Measurements from ENCODE around the gene ARHGEF37.

ARHGEF37 gene

DNA sequence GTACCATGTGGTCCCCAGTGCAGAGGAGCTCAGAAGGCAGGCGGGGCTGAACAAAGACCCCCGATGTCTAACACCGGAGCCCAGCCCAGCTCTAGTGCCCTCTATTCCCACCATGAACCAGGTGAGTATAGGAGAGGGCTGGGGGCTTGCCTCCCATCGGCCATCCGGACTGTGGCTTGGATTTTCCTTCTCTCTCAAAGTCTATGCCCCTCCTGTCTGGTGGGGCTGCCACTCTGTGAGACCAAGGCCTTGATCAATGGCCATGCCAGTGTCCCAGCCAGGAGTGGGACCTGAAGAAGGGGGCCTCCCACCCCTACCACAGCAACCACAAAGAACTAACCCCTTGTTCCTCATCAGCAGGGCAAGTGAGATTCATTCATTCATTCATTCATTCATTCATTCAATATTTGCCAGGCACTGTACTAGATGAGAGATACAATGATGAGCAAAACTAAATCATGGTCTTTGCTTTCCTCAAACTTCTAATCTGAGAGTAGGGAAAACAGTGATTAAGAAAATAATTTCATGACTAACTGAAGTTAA, 47.6 kb downstream of the ARHGEF37 start:
- no peak for DNase-seq (ENCODE audit: low read depth)

DNA sequence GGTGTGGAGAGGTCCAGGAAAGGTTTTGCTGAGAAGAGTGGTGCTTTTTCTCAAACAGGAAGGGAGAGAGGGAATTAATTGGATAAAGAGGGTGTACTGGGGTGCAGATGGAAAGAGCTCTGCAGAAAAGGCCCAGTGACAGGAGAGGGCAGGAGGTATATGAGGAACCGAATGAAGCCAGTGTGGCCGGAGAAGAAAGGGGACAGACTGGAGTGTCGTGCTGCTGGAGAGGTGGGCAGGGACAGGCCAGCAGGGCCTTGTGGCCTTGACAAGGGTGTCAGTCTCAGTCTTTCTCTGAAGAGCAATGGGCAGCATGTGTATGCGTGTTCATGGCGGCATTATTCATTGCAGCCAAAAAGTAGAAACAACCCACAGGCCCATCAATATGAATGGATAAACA, 48.1 kb downstream of the ARHGEF37 start:
- no peak for DNase-seq (ENCODE audit: low read depth)

DNA sequence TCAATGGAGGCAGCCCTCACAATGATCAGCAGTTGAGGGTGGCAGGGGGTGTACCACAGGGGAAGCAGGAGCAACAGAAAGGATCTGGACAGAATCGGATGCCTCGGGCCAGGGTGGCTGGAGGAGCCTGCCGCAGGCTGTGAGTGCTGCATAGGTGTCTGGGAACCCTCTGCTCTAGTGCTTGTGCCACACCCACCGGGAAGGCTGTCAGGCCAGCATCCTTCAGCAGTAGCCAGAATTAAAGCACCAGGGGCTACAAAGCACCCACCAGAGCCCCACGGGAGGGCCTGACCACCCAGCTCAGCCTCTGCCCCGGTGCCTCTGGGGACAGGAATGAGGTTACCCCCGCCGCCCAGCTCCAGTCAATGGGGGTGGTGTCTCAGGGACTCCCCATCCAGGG, 49.0 kb downstream of the ARHGEF37 start:
- no peak for DNase-seq (ENCODE audit: low read depth)

- no peak for DNase-seq (ENCODE audit: low read depth)
These were observed 50.2 kb downstream of the ARHGEF37 start for GRCh38 chr5:149631506-149631905.

GRCh38 chr5:149632311-149633251, 51.3 kb downstream of the ARHGEF37 start:
- DNase-seq (ENCODE audit: low read depth) = no peak

GRCh38 chr5:149633476-149634350, 52.4 kb downstream of the ARHGEF37 start:
- no peak for DNase-seq (ENCODE audit: low read depth)

- DNase-seq (ENCODE audit: low read depth) = no peak
These were observed 54.1 kb downstream of the ARHGEF37 start for GRCh38 chr5:149635394-149635793.

DNA sequence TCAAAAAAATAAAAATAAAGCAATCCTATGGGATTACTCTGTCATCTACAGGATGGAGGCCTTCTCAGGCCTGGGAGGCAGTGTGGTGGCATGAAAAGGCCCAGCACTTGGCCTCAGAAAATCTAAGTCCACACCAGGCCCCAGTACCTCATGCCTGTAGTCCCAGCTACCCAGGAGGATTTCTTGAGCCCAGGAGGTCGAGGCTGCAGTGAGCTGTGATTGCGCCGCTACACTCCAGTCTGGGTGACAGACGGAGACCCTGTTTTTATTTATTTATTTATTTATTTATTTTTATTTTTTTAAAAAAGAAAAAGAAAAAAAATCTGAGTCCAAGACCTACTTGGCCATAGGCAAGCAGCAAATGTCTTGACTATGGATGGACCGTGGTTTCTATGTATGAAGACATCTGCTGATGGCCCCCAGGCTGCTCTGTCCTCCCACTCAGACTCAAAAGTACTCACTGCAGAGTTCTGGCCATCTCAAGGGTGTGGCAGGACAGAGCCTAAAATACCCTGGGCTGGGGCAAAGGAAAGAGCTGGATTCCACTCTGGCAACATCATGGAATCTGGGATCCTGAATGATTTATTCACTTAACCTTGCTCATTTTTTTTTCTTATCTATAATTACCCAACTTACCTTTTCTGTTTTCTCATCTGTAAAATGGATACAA, 55.0 kb downstream of the ARHGEF37 start:
- DNase-seq (ENCODE audit: low read depth) = no peak

DNA sequence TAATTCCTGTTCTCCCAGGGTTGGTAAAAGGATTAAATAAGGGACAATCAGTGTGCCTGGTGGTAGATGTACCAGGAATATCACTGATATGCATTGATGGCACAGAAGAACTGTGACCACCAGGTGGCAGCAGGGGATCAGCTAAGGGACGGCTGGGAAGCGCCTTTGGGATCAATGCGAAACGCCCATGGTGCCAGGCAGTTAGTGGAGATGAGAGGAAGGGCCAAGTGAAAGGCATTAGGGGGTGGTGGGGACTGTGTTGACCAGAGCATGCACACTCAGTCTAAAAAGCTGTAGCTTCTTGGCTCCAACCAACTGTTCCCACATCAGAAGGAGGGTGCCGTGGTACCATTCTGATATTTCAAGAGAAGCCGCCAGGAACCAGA, 55.6 kb downstream of the ARHGEF37 start:
- DNase-seq (ENCODE audit: low read depth) = no peak

DNA sequence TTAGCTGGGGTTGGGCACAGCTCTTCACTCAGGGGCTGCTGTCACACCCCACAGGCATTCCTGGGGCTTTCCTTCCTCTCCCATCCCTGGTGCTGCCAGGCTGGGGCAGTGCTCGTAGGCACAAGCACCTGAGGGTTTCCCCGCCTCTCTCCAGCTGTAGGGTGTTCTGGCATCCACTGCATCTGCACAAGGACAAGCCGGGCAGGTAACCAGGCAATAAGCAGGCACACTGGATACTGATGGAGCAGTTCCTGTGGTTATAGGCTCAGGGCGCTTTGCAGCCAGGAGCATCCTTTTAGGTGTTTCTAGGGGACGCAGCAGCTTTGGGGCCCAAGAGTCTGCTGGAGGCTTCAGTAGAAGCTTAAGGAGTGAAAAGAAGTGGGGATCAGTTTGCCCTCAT, 56.8 kb downstream of the ARHGEF37 start:
- DNase-seq (ENCODE audit: low read depth) = no peak

DNA sequence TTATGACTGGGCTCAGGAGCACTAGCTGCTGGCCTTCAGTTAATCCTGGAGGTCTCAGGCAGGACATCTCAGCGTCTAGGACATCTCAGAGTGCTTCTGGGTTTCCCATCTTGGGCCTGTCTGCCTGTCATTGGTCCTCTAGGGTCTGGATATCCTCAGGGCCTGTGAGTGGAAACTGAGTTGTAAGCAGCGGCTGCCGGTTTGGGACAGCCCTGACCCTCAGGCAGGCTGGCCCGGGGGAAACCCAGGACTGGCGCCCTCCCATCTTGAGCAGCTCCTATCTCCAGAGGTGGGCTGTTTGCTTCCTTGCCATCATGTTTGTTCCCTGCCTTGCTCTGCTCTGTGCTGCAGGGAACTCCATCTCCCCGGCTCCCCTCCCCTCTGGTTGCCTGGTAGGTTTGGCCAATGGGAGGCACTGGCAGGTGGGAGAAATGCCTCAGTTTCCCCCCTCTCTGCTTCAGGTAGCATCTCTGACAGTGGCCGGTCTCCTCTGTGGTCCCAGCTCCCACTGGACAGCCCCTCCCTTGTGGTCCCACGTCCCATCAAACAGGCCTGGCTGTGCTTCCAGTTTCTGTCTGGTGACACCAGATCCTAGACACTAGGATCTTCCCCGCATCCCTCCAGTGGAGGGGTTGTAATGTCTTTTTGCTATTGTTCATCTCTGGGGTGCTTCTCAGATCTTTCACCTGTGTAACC, 57.4 kb downstream of the ARHGEF37 start:
- DNase-seq (ENCODE audit: low read depth) = no peak

GRCh38 chr5:149639737-149640136, 58.4 kb downstream of the ARHGEF37 start:
- DNase-seq (ENCODE audit: low read depth) = no peak

GRCh38 chr5:149640350-149640999, 59.2 kb downstream of the ARHGEF37 start:
- DNase-seq (ENCODE audit: low read depth) = no peak

- DNase-seq (ENCODE audit: low read depth) = no peak
These were observed 59.8 kb downstream of the ARHGEF37 start for GRCh38 chr5:149641000-149641576.

DNA sequence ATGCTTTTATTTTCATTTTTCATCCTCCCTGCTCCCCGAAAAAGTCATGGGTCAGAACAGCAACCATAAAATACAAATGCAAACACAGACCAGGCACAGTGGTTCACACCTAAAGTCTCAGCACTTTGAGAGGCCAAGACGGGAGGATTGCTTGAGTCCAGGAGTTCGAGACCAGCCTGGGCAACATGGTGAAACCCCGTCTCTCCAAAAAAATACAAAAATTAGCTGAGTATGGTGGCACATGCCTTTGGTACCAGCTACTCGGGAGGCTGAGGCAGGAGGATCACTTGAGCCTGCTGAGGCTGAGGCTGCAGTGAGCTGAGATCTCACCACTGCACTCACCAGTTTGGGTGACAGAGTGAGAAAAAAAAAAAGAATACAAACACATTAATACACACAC, 60.3 kb downstream of the ARHGEF37 start:
- DNase-seq (ENCODE audit: low read depth) = no peak

GRCh38 chr5:149643781-149644180, 62.5 kb downstream of the ARHGEF37 start:
- no peak for DNase-seq (ENCODE audit: low read depth)

DNA sequence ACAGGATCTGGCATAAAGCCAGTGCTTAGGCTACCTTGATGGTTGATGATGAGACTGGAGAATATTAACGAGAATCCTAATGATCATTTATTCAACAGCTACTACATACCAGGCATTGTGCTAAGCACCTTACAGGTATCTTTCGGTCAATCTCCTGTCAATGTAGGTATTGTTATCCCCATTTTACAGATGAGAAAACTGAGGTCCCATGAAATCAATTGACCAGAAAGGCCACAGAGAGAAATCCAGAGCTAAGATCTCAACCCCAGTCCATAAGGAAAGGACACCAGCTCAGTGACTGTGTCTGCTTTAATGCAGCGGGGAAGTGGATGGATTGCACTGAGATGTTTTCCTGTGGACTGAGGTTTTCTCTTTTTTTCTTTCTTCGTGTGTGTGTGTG, 63.3 kb downstream of the ARHGEF37 start:
- DNase-seq (ENCODE audit: low read depth) = no peak

- no peak for DNase-seq (ENCODE audit: low read depth)
These were observed 63.9 kb downstream of the ARHGEF37 start for GRCh38 chr5:149645236-149645635.

- DNase-seq (ENCODE audit: low read depth) = no peak
These were observed 64.4 kb downstream of the ARHGEF37 start for GRCh38 chr5:149645725-149646124.

- peak; percentile 9 for DNase-seq (ENCODE audit: low read depth)
These were observed 65.3 kb downstream of the ARHGEF37 start for GRCh38 chr5:149646564-149646963.

DNA sequence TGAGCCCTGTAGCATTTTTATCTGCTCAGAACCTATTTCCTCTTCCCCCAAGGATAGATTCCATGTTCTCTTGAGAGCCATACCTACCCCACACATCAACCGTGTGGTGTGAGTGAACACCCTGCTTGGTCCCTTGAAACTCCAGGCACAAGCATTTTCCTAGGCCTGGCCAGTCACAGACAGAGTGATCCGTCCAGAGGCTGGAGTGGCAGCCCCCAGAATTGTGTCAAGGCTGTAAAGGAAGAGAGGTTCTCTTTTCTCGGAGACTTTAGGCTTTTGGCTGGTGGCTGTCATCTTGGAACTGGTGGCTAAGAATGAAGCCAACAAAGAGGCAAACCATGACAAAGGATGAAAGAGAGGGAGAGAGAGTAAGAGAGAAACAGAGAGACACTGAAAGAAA, 66.0 kb downstream of the ARHGEF37 start:
- no peak for DNase-seq (ENCODE audit: low read depth)

Measured in stimulated activated CD4-positive, alpha-beta T cell treated with anti-CD3 and anti-CD28 coated beads, Interleukin-2, amount 100 ng/mL, for 4 hours (primary cell).